ENCODE results near the gene C16orf95.

The C16orf95 gene

GRCh38 chr16:87303962-87304521 is 13.2 kb downstream of the C16orf95 start:
- TF ChIP-seq CEBPB (IDR thresholded peaks at IDR 0.05): no peak
- no peak for TF ChIP-seq TEAD4 (IDR thresholded peaks at IDR 0.05)
- no peak for TF ChIP-seq EP300 (IDR thresholded peaks at IDR 0.05; ENCODE audit: borderline replicate concordance)
- no peak for TF ChIP-seq EGR1 (IDR thresholded peaks at IDR 0.05)
- no peak for TF ChIP-seq REST (IDR thresholded peaks at IDR 0.05; ENCODE audit: low read depth)
- no peak for TF ChIP-seq NFIC (IDR thresholded peaks at IDR 0.05)
- no peak for TF ChIP-seq YY1 (IDR thresholded peaks at IDR 0.05; ENCODE audit: low read depth)
- TF ChIP-seq MAX (IDR thresholded peaks at IDR 0.05): no peak
- no peak for TF ChIP-seq USF1 (IDR thresholded peaks at IDR 0.05)
- TF ChIP-seq TAF1 (IDR thresholded peaks at IDR 0.05; ENCODE audit: low read depth): no peak
- TF ChIP-seq FOXM1 (IDR thresholded peaks at IDR 0.05; ENCODE audit: borderline replicate concordance, low read depth): no peak
- no peak for TF ChIP-seq CREB1 (IDR thresholded peaks at IDR 0.05; ENCODE audit: low read depth)

- no peak for TF ChIP-seq NFIC (IDR thresholded peaks at IDR 0.05)
- TF ChIP-seq TCF12 (IDR thresholded peaks at IDR 0.05; ENCODE audit: low read depth): no peak
- no peak for TF ChIP-seq ZBTB7A (IDR thresholded peaks at IDR 0.05; ENCODE audit: low read depth)
- no peak for TF ChIP-seq YY1 (IDR thresholded peaks at IDR 0.05; ENCODE audit: low read depth)
- no peak for TF ChIP-seq REST (IDR thresholded peaks at IDR 0.05; ENCODE audit: low read depth)
- TF ChIP-seq TEAD4 (IDR thresholded peaks at IDR 0.05): no peak
- TF ChIP-seq TAF1 (IDR thresholded peaks at IDR 0.05; ENCODE audit: low read depth): no peak
Observed at GRCh38 chr16:87303431-87303930, 13.7 kb downstream of the C16orf95 start.

- TF ChIP-seq FOXM1 (IDR thresholded peaks at IDR 0.05; ENCODE audit: borderline replicate concordance, low read depth) (no peak), TEAD4 (IDR thresholded peaks at IDR 0.05) (no peak), CEBPB (IDR thresholded peaks at IDR 0.05) (no peak), NFIC (IDR thresholded peaks at IDR 0.05) (no peak), EP300 (IDR thresholded peaks at IDR 0.05; ENCODE audit: borderline replicate concordance) (no peak), REST (IDR thresholded peaks at IDR 0.05; ENCODE audit: low read depth) (no peak), RAD21 (IDR thresholded peaks at IDR 0.05; ENCODE audit: low read depth) (no peak), ZBTB7A (IDR thresholded peaks at IDR 0.05; ENCODE audit: low read depth) (no peak), YY1 (IDR thresholded peaks at IDR 0.05; ENCODE audit: low read depth) (no peak), MAX (IDR thresholded peaks at IDR 0.05) (no peak), CREB1 (IDR thresholded peaks at IDR 0.05; ENCODE audit: low read depth) (no peak), TCF12 (IDR thresholded peaks at IDR 0.05; ENCODE audit: low read depth) (no peak), EGR1 (IDR thresholded peaks at IDR 0.05) (no peak), TAF1 (IDR thresholded peaks at IDR 0.05; ENCODE audit: low read depth) (no peak), USF1 (IDR thresholded peaks at IDR 0.05) (no peak)
Observed at GRCh38 chr16:87298857-87299465, 18.2 kb downstream of the C16orf95 start.

GRCh38 chr16:87297918-87298631 is 19.1 kb downstream of the C16orf95 start:
- TF ChIP-seq FOXM1 (IDR thresholded peaks at IDR 0.05; ENCODE audit: borderline replicate concordance, low read depth) (no peak), CREB1 (IDR thresholded peaks at IDR 0.05; ENCODE audit: low read depth) (no peak), RAD21 (IDR thresholded peaks at IDR 0.05; ENCODE audit: low read depth) (peak; percentile 37)

Measured in Ishikawa (cell line).